Neural cell (in vitro differentiated cells): Measurements from ENCODE around the gene SP100. TPM values are rescaled to one million over a fixed set of nuclear protein-coding genes. Genes with fewer than 3 reads are reported as not detected.

Experiments used
- H2AFZ ChIP-seq: fragments of 200-600, 300-800 bp; sonication (generic), shearing (Covaris generic); 2 replicates; pipeline ENCODE4 v1.6.0; 2014; ENCODE audit warnings: low read depth, mild to moderate bottlenecking, antibody characterized with exemption, low read length, moderate library complexity
- H3F3A ChIP-seq: fragments of 200-600 bp; shearing (Covaris generic); 2 replicates; pipeline ENCODE4 v1.6.1; 2016; ENCODE audit warnings: mild to moderate bottlenecking, moderate library complexity, mixed read lengths, antibody characterized with exemption, low read length; ENCODE audit not compliant: insufficient read depth, poor library complexity, severe bottlenecking
- H3K27ac ChIP-seq: fragments of 200-600, 300-800 bp; sonication (generic), shearing (Covaris generic); 2 replicates; pipeline ENCODE4 v1.5.1; 2014; ENCODE audit warnings: mild to moderate bottlenecking, low read length, moderate library complexity
- H3K27me3 ChIP-seq: fragments of 300-800, 200-600 bp; sonication (generic), shearing (Covaris generic); 2 replicates; pipeline ENCODE4 v1.6.0; 2014; ENCODE audit warnings: mild to moderate bottlenecking, low read depth, low read length, moderate library complexity; ENCODE audit not compliant: insufficient read depth
- H3K36me3 ChIP-seq: fragments of 300-800, 200-600 bp; sonication (generic), shearing (Covaris generic); 2 replicates; pipeline ENCODE4 v1.5.1; 2014; ENCODE audit warnings: mild to moderate bottlenecking, antibody characterized with exemption, low read length, moderate library complexity; ENCODE audit not compliant: insufficient read depth
- H3K4me2 ChIP-seq: fragments of 300-800, 200-600 bp; sonication (generic), shearing (Covaris generic); 2 replicates; pipeline ENCODE4 v1.6.0; 2014; ENCODE audit warnings: mild to moderate bottlenecking, low read length
- H3K4me3 ChIP-seq: fragments of 300-800, 200-600 bp; sonication (generic), shearing (Covaris generic); 2 replicates; pipeline ENCODE4 v1.5.1; 2014; ENCODE audit warnings: mild to moderate bottlenecking, low read length, moderate library complexity
- H3K79me2 ChIP-seq: fragments of 200-600 bp; shearing (Covaris generic); replicated peaks from 2 replicates; pipeline ENCODE4 v1.6.0; 2014; ENCODE audit warnings: mild to moderate bottlenecking, low read length, moderate library complexity; ENCODE audit not compliant: insufficient read depth
- H3K9ac ChIP-seq: fragments of 300-800, 200-600 bp; sonication (generic), shearing (Covaris generic); 2 replicates; pipeline ENCODE4 v1.6.1; 2016; ENCODE audit warnings: mild to moderate bottlenecking, low read length, mixed read lengths
- H3K9me2 ChIP-seq: fragments of 200-600 bp; shearing (Covaris generic); 2 replicates; pipeline ENCODE4 v1.6.1; 2016; ENCODE audit warnings: mild to moderate bottlenecking, low read length, mixed read lengths; ENCODE audit not compliant: insufficient read depth
- H3K9me3 ChIP-seq: fragments of 200-600, 300-800 bp; sonication (generic), shearing (Covaris generic); 2 replicates; pipeline ENCODE4 v1.6.1; 2016; ENCODE audit warnings: mild to moderate bottlenecking, mixed run types, low read length, moderate library complexity, mixed read lengths
- H4K20me1 ChIP-seq: fragments of 200-600 bp; shearing (Covaris generic); 2 replicates; pipeline ENCODE4 v1.6.1; 2016; ENCODE audit warnings: mild to moderate bottlenecking, mixed run types; ENCODE audit not compliant: insufficient read depth
- EP300 ChIP-seq: fragments of 450-650 bp; conservative IDR thresholded peaks from 2 replicates; pipeline ENCODE4 v1.6.1; 2014; ENCODE audit warnings: antibody characterized with exemption, mild to moderate bottlenecking, moderate library complexity; ENCODE audit not compliant: poor library complexity, severe bottlenecking
- EZH2 ChIP-seq: fragments of 200-600, 300-800 bp; shearing (Covaris generic), sonication (generic); IDR thresholded peaks from 2 replicates; pipeline ENCODE4 v1.6.1; 2014; ENCODE audit warnings: antibody characterized with exemption, low read length, borderline replicate concordance, mild to moderate bottlenecking; ENCODE audit not compliant: insufficient read depth, poor library complexity, severe bottlenecking
- MXI1 ChIP-seq: fragments of 450-650 bp; conservative IDR thresholded peaks from 2 replicates; pipeline ENCODE4 v1.6.1; 2014; ENCODE audit warnings: antibody characterized with exemption, mild to moderate bottlenecking; ENCODE audit not compliant: poor library complexity, severe bottlenecking
- POLR2AphosphoS5 ChIP-seq: IDR thresholded peaks from 2 replicates; pipeline ENCODE4 v1.6.1; 2012
- RAD21 ChIP-seq: fragments of 450-650 bp; conservative IDR thresholded peaks from 2 replicates; pipeline ENCODE4 v1.6.1; 2014; ENCODE audit warnings: antibody characterized with exemption, mild to moderate bottlenecking, moderate library complexity
- REST ChIP-seq: IDR thresholded peaks from 2 replicates; pipeline ENCODE4 v1.6.1; 2012; ENCODE audit warnings: borderline replicate concordance
- SMC3 ChIP-seq: fragments of 450-650 bp; conservative IDR thresholded peaks from 2 replicates; pipeline ENCODE4 v1.6.1; 2014; ENCODE audit warnings: antibody characterized with exemption, mild to moderate bottlenecking, moderate library complexity; ENCODE audit not compliant: poor library complexity
- TAF1 ChIP-seq: IDR thresholded peaks from 2 replicates; pipeline ENCODE4 v1.6.1; 2012; ENCODE audit warnings: low read depth
- polyA plus RNA-seq: library from polyadenylated mRNA; depleted of rRNA; stranded (reverse); fragments of >200 nt; gene quantifications from 2 replicates; pipeline ENCODE4 v1.2.3, GENCODE V29; 2014
- TF ChIP-seq, protein P1 (sequence below): fragments of 450-650 bp; IDR thresholded peaks from 2 replicates; pipeline ENCODE4 v1.5.1; 2014; ENCODE audit warnings: antibody characterized with exemption, mild to moderate bottlenecking, moderate library complexity; ENCODE audit not compliant: poor library complexity, severe bottlenecking

SP100 gene
- polyA plus RNA-seq, 1 donor from 2014 or later = not detected

DNA sequence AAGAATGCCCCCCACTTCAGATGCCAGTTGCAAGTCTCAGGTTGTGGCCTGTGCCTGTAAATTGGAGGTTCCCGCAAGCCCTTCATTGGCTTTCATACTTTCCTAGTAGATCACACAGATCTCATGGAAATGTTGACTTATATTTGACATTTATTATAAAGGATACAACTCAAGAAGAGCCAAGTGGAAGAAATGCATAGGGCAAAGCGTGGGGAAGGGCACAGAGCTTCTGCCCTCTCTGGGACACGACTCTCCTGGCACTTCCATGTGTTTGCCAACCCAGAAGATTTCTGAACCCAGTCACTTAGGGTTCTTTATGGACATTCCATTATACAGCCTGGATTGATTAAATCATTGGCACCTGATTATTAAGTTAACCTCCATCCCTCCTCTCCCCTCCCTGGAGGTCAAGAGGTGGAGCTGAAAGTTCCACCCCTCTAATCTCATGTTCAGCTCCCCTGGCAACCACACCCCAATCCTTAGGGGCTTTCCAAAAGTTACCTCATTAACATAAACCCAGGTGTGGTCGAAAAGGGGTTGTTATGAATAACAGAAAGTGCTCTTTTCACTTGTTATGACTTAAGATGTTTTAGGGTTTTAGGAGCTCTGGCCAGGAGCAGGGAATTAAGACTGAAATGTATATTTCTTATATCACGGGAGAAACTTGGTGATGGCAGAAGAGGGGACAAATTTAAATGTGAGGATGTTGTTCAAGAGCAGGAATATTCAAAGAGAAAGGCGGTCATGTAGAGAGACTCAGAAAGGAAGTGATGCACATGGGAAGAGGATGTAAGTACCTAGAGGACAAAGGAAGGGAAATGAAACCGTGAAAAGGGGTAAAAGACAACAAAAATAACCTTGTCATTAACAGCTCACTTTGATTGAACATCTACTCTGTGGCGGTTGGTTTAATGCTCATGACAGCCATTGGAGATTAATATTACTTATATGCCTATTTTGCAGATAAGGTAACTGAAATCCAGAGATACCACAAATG lies 31.8 kb downstream of the SP100 start:
- TF ChIP-seq TAF1 (no peak), EZH2 (no peak), MXI1 (no peak), SMC3 (no peak), POLR2AphosphoS5 (no peak), RAD21 (no peak), EP300 (no peak), REST (no peak)
- TF ChIP-seq, protein P1, sequence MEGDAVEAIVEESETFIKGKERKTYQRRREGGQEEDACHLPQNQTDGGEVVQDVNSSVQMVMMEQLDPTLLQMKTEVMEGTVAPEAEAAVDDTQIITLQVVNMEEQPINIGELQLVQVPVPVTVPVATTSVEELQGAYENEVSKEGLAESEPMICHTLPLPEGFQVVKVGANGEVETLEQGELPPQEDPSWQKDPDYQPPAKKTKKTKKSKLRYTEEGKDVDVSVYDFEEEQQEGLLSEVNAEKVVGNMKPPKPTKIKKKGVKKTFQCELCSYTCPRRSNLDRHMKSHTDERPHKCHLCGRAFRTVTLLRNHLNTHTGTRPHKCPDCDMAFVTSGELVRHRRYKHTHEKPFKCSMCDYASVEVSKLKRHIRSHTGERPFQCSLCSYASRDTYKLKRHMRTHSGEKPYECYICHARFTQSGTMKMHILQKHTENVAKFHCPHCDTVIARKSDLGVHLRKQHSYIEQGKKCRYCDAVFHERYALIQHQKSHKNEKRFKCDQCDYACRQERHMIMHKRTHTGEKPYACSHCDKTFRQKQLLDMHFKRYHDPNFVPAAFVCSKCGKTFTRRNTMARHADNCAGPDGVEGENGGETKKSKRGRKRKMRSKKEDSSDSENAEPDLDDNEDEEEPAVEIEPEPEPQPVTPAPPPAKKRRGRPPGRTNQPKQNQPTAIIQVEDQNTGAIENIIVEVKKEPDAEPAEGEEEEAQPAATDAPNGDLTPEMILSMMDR = no peak
- Histone ChIP-seq H3K79me2 (no peaks in the 10 kb centered on the region), H3K4me3 (no peak overlapping the region), H3K9me3 (no peaks in the 10 kb centered on the region), H3K27ac (no peak overlapping the region), H3K9ac (no peak overlapping the region), H3F3A (no peaks in the 10 kb centered on the region), H4K20me1 (no peaks in the 10 kb centered on the region), H2AFZ (no peak overlapping the region), H3K4me2 (no peak overlapping the region), H3K36me3 (no peaks in the 10 kb centered on the region), H3K27me3 (no peaks in the 10 kb centered on the region), H3K9me2 (no peaks in the 10 kb centered on the region)

GRCh38 chr2:230449901-230450467 lies 34.0 kb downstream of the SP100 start:
- no peaks in the 10 kb centered on the region for H3K36me3 ChIP-seq
- H3K9me2 ChIP-seq = no peaks in the 10 kb centered on the region
- H3F3A ChIP-seq = no peaks in the 10 kb centered on the region
- no peak overlapping the region for H3K9ac ChIP-seq
- no peaks in the 10 kb centered on the region for H4K20me1 ChIP-seq
- TF ChIP-seq TAF1 (no peak), SMC3 (no peak), EP300 (no peak), POLR2AphosphoS5 (no peak)
- TF ChIP-seq, protein P1 = no peak
- H3K79me2 ChIP-seq = no peaks in the 10 kb centered on the region
- no peaks in the 10 kb centered on the region for H3K9me3 ChIP-seq
- H3K27me3 ChIP-seq = no peaks in the 10 kb centered on the region
- H3K4me2 ChIP-seq = no peak overlapping the region
- no peak overlapping the region for H2AFZ ChIP-seq
- no peak overlapping the region for H3K4me3 ChIP-seq
- no peak overlapping the region for H3K27ac ChIP-seq
